A673 (cell line): ENCODE results near the gene INPP5E. TPM values are rescaled to one million over a fixed set of nuclear protein-coding genes. Genes with fewer than 3 reads are reported as not detected.
"Not testable (repeated sequence)": the region's sequence is repeated elsewhere in the genome, so short reads cannot be mapped to it uniquely, and the experiment has no call there.

Source experiments
- BruUV-seq: library from RNA; stranded (reverse); fragments of 400-500 nt; replicated peaks from 2 replicates; lab custom pipeline; 2021; lab: Mats Ljungman, UMichigan
- CTCF ChIA-PET: fragments of 300-600 bp; sonication (Branson Sonifier 250); formaldehyde crosslinking; loops from one replicate; lab custom pipeline; 2022; ENCODE audit warnings: antibody characterized with exemption; lab: Charles Lee
- POLR2A ChIA-PET: fragments of 300-600 bp; sonication (Branson Sonifier 250); formaldehyde crosslinking; loops from one replicate; lab custom pipeline; 2022; ENCODE audit warnings: antibody characterized with exemption; ENCODE audit not compliant: low non-redundant PET; lab: Charles Lee
- DNase-seq: peaks from one replicate; pipeline ENCODE4 v3.0.0-alpha.2; 2015; ENCODE audit warnings: low spot score
- H3K27ac ChIP-seq: fragments of 200-600 bp; sonication (generic); 2 replicates; pipeline ENCODE4 v1.5.1; 2016; ENCODE audit warnings: mixed run types, low read depth, mild to moderate bottlenecking, mixed read lengths, antibody characterized with exemption, low read length; ENCODE audit not compliant: poor library complexity, severe bottlenecking
- H3K27me3 ChIP-seq: fragments of 200-600 bp; sonication (generic); replicated peaks from 2 replicates; pipeline ENCODE4 v1.6.1; 2017; ENCODE audit warnings: mixed run types, low read depth, mild to moderate bottlenecking, mixed read lengths, antibody characterized with exemption, low read length; ENCODE audit not compliant: insufficient read depth, poor library complexity
- H3K36me3 ChIP-seq: fragments of 200-600 bp; sonication (generic); 2 replicates; pipeline ENCODE4 v1.6.1; 2016; ENCODE audit warnings: mixed run types, mild to moderate bottlenecking, mixed read lengths, antibody characterized with exemption, low read length; ENCODE audit not compliant: insufficient read depth, poor library complexity, severe bottlenecking
- H3K4me1 ChIP-seq: fragments of 200-600 bp; sonication (generic); 2 replicates; pipeline ENCODE4 v1.6.1; 2017; ENCODE audit warnings: mixed run types, mild to moderate bottlenecking, mixed read lengths, antibody characterized with exemption, low read length; ENCODE audit not compliant: insufficient read depth, poor library complexity, severe bottlenecking
- H3K4me3 ChIP-seq: fragments of 200-600 bp; sonication (generic); 2 replicates; pipeline ENCODE4 v1.5.1; 2016; ENCODE audit warnings: low read depth, mixed run types, mild to moderate bottlenecking, mixed read lengths, low read length; ENCODE audit not compliant: poor library complexity, severe bottlenecking
- H3K9me3 ChIP-seq: fragments of 200-600 bp; sonication (generic); 2 replicates; pipeline ENCODE4 v1.6.1; 2016; ENCODE audit warnings: mixed run types, low read depth, mild to moderate bottlenecking, mixed read lengths, antibody characterized with exemption, low read length; ENCODE audit not compliant: poor library complexity, severe bottlenecking
- EZH2 ChIP-seq: fragments of 200-600 bp; sonication (generic); IDR thresholded peaks from 2 replicates; pipeline ENCODE4 v1.6.1; 2017; ENCODE audit warnings: borderline replicate concordance, low read depth, mild to moderate bottlenecking, mixed read lengths, antibody characterized with exemption, low read length; ENCODE audit not compliant: poor library complexity, severe bottlenecking
- intact Hi-C: fragments of 100-400 bp; cut with micrococcal nuclease; formaldehyde crosslinking; loops from one replicate; pipeline ENCODE4 v1.10.0; 2022; ENCODE audit not compliant: unreplicated experiment
- total RNA-seq: library from RNA; stranded (reverse); gene quantifications from 2 replicates; pipeline ENCODE4 v1.2.3, GENCODE V29; 2021
- TF ChIP-seq, protein P1 (sequence below): fragments of 300-800, 200-600 bp; sonication (generic); conservative IDR thresholded peaks from 2 replicates; pipeline ENCODE4 v1.5.1; 2017; ENCODE audit warnings: low read depth, mild to moderate bottlenecking, antibody characterized with exemption, low read length, moderate library complexity, mixed read lengths

INPP5E gene
- total RNA-seq, 1 experiment from 2014 or later = 26.2 TPM

DNA sequence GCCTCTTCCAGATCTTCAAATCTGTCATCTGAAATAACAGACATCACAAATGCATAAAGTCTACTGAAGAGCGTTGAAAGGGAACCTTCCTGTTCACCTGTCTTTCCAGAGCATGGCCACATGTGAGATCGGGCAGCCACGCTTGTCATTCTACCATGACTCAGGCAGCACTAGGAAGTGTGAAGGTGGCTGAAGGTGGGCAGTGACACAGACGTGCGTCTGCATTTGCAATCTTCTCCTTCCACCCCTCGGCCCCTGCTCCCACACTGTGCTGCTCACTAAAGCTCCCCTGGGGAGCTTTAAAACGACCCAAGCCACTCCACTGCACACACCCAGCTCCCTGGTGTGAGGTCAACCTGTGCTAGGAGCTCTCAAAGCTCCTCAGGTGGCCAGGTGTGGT, 31.7 kb downstream of the INPP5E start:
- TF ChIP-seq, protein P1, sequence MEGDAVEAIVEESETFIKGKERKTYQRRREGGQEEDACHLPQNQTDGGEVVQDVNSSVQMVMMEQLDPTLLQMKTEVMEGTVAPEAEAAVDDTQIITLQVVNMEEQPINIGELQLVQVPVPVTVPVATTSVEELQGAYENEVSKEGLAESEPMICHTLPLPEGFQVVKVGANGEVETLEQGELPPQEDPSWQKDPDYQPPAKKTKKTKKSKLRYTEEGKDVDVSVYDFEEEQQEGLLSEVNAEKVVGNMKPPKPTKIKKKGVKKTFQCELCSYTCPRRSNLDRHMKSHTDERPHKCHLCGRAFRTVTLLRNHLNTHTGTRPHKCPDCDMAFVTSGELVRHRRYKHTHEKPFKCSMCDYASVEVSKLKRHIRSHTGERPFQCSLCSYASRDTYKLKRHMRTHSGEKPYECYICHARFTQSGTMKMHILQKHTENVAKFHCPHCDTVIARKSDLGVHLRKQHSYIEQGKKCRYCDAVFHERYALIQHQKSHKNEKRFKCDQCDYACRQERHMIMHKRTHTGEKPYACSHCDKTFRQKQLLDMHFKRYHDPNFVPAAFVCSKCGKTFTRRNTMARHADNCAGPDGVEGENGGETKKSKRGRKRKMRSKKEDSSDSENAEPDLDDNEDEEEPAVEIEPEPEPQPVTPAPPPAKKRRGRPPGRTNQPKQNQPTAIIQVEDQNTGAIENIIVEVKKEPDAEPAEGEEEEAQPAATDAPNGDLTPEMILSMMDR = no peak
- TF ChIP-seq EZH2 = no peak
- ChIA-PET CTCF (no interaction called here), POLR2A (no interaction called here)
- Histone ChIP-seq H3K4me1 (peaks cover 10% of the 10 kb centered on the region), H3K27me3 (no peaks in the 10 kb centered on the region), H3K4me3 (no peak overlapping the region), H3K36me3 (peaks cover 60% of the 10 kb centered on the region), H3K27ac (no peak overlapping the region), H3K9me3 (no peaks in the 10 kb centered on the region)
- intact Hi-C loops = no loop called here
- DNase-seq = no peak
- BruUV-seq = no TSS peak

GRCh38 chr9:136407061-136407460, 32.6 kb downstream of the INPP5E start:
- intact Hi-C loops, CTCF ChIA-PET, H3K4me1 ChIP-seq, H3K27ac ChIP-seq, H3K4me3 ChIP-seq, POLR2A ChIA-PET, DNase-seq, H3K9me3 ChIP-seq, H3K27me3 ChIP-seq: not testable (repeated sequence)
- H3K36me3 ChIP-seq = peaks cover 57% of the 10 kb centered on the region
- BruUV-seq = TSS peak; percentile 10

DNA sequence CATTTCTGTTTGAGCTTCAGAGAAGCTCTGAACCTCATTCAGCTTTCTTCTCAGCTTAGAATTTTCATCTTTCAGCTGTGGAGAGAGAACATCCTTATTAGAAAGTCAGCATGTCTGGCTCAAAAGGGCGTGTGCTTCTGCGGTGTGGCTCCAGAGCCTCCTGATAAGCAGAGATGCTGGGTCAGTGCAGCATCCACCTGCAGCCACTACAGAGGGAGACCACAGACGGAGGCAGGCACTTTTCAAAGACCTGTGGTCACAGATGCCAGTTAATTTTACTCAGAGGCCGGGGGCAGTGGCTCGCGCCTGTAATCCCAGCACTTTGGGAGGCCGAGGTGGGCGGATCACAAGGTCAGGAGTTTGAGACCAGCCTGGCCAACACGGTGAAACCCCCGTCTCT, 33.7 kb downstream of the INPP5E start:
- H3K27ac ChIP-seq, intact Hi-C loops, H3K9me3 ChIP-seq, H3K27me3 ChIP-seq, CTCF ChIA-PET, POLR2A ChIA-PET, BruUV-seq, DNase-seq, H3K4me3 ChIP-seq, H3K4me1 ChIP-seq: not testable (repeated sequence)
- peaks cover 54% of the 10 kb centered on the region for H3K36me3 ChIP-seq

- Histone ChIP-seq H3K4me1 (peaks cover 2% of the 10 kb centered on the region), H3K27me3 (no peaks in the 10 kb centered on the region), H3K9me3 (no peaks in the 10 kb centered on the region), H3K36me3 (peaks cover 54% of the 10 kb centered on the region), H3K4me3 (no peak overlapping the region), H3K27ac (no peak overlapping the region)
- no peak for DNase-seq
- ChIA-PET CTCF (no interaction called here), POLR2A (no interaction called here)
- no peak for TF ChIP-seq EZH2
- TF ChIP-seq, protein P1 = no peak
- BruUV-seq = no TSS peak
- intact Hi-C loops = no loop called here
Observed at GRCh38 chr9:136405481-136405880, 34.2 kb downstream of the INPP5E start.
